ENCODE results near the gene NUB1.

DNA sequence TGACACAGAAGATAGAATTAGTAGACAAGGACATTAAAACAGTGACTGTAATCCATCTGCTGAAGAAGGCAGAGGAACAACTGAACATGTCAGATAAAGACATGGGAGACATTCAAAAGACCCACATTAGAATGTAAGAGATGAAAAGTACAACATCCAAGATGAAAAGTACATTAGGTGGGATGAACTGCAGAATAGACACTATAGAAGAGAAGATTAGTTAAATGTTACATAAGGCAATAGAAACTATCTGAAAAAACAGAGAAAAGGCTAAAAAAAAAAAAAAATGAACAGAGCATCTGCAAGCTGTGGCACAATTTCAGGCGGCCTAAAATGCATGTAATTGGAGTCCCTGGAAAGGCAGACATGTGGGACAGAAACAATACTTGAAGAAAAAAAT is 21.6 kb downstream of the NUB1 start:
- TF ChIP-seq POLR2AphosphoS5 (IDR thresholded peaks at IDR 0.05) = no peak
- TF ChIP-seq, protein P1, sequence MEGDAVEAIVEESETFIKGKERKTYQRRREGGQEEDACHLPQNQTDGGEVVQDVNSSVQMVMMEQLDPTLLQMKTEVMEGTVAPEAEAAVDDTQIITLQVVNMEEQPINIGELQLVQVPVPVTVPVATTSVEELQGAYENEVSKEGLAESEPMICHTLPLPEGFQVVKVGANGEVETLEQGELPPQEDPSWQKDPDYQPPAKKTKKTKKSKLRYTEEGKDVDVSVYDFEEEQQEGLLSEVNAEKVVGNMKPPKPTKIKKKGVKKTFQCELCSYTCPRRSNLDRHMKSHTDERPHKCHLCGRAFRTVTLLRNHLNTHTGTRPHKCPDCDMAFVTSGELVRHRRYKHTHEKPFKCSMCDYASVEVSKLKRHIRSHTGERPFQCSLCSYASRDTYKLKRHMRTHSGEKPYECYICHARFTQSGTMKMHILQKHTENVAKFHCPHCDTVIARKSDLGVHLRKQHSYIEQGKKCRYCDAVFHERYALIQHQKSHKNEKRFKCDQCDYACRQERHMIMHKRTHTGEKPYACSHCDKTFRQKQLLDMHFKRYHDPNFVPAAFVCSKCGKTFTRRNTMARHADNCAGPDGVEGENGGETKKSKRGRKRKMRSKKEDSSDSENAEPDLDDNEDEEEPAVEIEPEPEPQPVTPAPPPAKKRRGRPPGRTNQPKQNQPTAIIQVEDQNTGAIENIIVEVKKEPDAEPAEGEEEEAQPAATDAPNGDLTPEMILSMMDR (IDR thresholded peaks at IDR 0.05) = no peak
- no peak for TF ChIP-seq POLR2A (IDR thresholded peaks at IDR 0.05)
- no peak for TF ChIP-seq EP300 (IDR thresholded peaks at IDR 0.05)
